Uterus (tissue), 2 donors: ENCODE data around the gene IL18BP.

Source experiments
- CTCF ChIP-seq, 4 experiments: fragments of 200-600 bp in 2 of 4; fragments of 450-650 bp in 2 of 4; sonication (generic) in 2 of 4; IDR thresholded peaks; one replicate each; pipeline ENCODE4 v1.5.1; 2016 to 2019; ENCODE audit warnings: antibody characterized with exemption in 4 of 4, mild to moderate bottlenecking in 2 of 4, moderate library complexity in 1 of 4
- POLR2A ChIP-seq, 2 donors: fragments of 450-650 bp; IDR thresholded peaks; one replicate each; pipeline ENCODE4 v1.6.1; 2016; ENCODE audit warnings: antibody characterized with exemption in 2 of 2, mild to moderate bottlenecking in 1 of 2, moderate library complexity in 1 of 2

- no peak for TF ChIP-seq CTCF (IDR thresholded peaks at IDR 0.05)
- no peak for TF ChIP-seq POLR2A (IDR thresholded peaks at IDR 0.05)
These were observed 38.0 kb downstream of the IL18BP start for GRCh38 chr11:72036687-72037086.
